Activated CD4-positive, alpha-beta T cell treated with anti-CD3 and anti-CD28 coated beads, Interleukin-2, Interleukin-6, amounts not matched to agents 100 ng/mL and 50 ng/mL, durations not matched to agents 16 hours and 8 hours (primary cell): Measurements from ENCODE around the gene CCDC146.

Experiments used
- DNase-seq: peaks from one replicate; pipeline ENCODE4 v3.0.0-alpha.2; 2020

Gene CCDC146

GRCh38 chr7:77335581-77335980 lies 213.2 kb downstream of the CCDC146 start:
- DNase-seq = no peak

DNA sequence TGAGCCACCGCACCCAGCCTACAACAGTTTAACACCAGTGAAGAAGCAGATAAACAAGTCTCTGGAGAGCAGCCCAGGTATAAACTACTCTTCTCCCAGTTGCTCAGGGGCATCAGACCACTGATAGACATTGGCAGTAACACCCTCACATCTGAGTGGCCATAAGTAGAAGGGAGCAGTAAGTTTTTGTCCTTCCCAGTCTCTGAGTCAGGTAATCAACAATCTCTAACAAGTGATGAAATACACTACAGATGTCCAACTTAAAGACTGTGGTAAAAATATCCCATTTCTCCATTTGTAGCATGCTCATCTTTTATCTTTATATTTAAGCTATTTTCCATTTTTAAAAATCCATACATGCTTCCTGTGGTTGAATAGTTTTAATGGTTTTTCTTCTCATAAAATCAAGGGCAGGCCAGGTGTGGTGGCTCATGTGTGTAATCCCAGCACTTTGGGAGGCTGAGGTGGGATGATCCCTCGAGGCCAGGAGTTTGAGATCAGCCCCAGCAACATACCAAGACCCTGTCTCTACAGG lies 215.1 kb downstream of the CCDC146 start:
- no peak for DNase-seq

- DNase-seq = no peak
These were observed 215.8 kb downstream of the CCDC146 start for GRCh38 chr7:77338260-77338659.

DNA sequence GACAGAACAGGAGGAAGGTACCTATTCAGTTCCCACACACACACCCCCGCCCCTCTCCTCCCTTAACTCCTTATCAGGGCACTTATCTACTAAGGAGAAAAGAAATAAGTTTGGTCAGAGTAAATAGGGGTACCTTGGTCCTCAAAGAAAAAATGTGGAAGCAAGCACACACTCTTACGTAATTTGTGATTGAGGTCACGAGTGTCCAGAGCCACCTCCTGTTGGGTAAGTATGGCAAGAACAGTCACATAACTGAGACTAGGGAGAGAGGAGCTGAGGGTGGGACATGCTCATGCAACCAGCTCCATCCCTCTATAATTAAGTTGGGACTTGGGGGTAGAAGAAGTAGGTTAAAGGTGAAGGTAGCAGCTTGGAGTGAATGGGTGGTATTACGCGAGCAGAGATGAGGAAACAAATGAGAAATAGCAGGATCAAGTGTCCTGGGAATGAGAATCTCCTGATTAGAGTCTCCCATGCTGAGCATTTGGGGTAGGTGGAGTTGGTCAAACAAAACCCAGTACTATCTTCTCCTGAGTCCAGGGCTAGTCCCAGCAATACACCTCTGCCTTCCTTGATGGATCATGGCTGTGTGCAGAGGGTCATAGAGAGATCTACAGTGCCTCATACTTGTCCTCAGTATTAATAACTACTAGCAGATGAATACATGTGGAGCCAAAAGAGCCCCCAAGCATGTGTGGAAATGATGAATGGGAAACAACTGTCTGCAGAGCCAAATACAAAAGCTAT lies 216.6 kb downstream of the CCDC146 start:
- no peak for DNase-seq

- no peak for DNase-seq
These were observed 217.3 kb downstream of the CCDC146 start for GRCh38 chr7:77339726-77340125.
